22Rv1 (cell line): ENCODE results near the gene HMGXB4.

Experiments
- H3K27ac ChIP-seq: fragments of 450-650 bp; 2 replicates; pipeline ENCODE4 v1.5.1; 2017
- CTCF ChIP-seq: fragments of 450-650 bp; IDR thresholded peaks from 2 replicates; pipeline ENCODE4 v1.5.1; 2017; ENCODE audit warnings: mild to moderate bottlenecking
- ZFX ChIP-seq: fragments of 450-650 bp; IDR thresholded peaks from 2 replicates; pipeline ENCODE4 v1.6.1; 2017; ENCODE audit warnings: antibody characterized with exemption, borderline replicate concordance

HMGXB4 gene

GRCh38 chr22:35303029-35303624 is 45.8 kb downstream of the HMGXB4 start:
- no peak for TF ChIP-seq CTCF
- no peak for TF ChIP-seq ZFX
- H3K27ac ChIP-seq = no peak overlapping the region

DNA sequence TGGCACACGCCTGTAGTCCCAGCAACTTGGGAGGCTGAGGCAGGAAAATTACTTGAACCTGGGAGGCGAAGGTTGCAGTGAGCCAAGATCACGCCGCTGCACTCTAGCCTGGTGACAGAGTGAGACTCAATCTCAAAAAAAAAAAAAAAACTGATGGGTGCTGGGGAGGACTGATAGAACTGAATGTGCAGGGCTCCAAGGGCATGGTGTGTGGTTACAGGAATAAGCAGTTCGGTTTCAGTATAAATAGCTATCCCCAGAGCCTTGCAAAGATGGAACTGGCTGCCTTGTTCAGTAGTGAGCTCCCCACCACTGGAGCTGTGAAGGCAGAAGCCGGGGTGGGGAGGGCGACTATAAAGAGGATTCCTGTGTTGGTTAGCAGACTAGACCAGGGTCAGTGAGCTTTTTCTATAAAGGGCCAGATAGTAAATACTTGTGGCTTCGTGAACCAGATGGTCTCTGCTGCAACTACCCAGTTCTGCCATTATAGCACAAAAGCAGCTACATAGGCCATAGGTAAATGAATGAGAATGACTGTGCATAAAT is 48.3 kb downstream of the HMGXB4 start:
- TF ChIP-seq ZFX (no peak), CTCF (no peak)
- H3K27ac ChIP-seq = no peak overlapping the region

- H3K27ac ChIP-seq = no peak overlapping the region
- TF ChIP-seq CTCF (no peak), ZFX (no peak)
Observed at GRCh38 chr22:35306350-35306967, 49.2 kb downstream of the HMGXB4 start.

DNA sequence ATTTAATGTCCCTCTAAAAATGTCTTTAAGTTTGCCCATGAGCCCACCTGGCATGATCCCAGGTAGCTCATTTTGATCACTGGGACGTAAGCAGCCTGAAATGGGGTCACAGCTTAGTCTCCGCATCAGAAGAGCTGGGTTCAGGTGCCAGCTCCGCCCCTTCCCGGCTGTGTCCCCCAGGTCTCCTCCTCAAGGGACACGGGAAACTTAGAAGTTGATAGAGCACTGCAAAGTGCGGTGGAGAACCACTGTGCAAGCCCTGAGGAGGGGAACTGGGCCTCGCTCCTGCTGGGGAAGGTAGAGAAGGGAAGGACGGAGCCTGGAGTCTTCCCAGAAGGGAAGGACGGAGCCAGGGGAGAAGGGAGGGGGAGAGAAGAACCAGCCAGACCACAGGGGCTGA is 50.1 kb downstream of the HMGXB4 start:
- H3K27ac ChIP-seq = no peak overlapping the region
- no peak for TF ChIP-seq CTCF
- no peak for TF ChIP-seq ZFX

DNA sequence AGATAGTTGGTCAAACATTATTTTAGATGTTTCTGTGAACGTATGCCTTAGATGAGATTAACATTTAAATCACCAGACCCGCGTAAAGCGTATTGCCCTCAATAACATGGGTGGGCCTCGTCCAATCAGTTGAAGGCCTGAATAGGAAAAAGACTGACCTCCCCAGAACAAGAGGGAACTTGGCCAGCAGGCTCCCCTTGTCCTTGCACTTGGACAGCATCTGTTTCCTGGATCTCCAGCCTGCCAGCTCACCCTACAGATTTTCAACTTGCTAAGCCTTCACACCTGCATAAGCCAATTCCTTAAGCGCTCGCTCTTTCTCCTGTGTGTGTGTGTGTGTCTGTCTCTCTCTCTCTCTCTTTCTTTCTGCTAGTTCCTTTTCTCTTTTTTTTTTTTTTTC is 50.6 kb downstream of the HMGXB4 start:
- no peak overlapping the region for H3K27ac ChIP-seq
- no peak for TF ChIP-seq ZFX
- TF ChIP-seq CTCF = no peak

- no peak overlapping the region for H3K27ac ChIP-seq
- TF ChIP-seq CTCF (no peak), ZFX (no peak)
Observed at GRCh38 chr22:35308480-35309021, 51.3 kb downstream of the HMGXB4 start.
